Measurements from ENCODE around the gene SLC6A12. TPM values are rescaled to one million over a fixed set of nuclear protein-coding genes. Genes with fewer than 3 reads are reported as not detected.
A peak's percentile ranks its signal among the peaks of the same experiment; 100 is the strongest.

Gene SLC6A12
- total and polyA plus RNA-seq, 3 experiments from 2014 or later = 0.16 to 0.37 TPM; not detected in 1

DNA sequence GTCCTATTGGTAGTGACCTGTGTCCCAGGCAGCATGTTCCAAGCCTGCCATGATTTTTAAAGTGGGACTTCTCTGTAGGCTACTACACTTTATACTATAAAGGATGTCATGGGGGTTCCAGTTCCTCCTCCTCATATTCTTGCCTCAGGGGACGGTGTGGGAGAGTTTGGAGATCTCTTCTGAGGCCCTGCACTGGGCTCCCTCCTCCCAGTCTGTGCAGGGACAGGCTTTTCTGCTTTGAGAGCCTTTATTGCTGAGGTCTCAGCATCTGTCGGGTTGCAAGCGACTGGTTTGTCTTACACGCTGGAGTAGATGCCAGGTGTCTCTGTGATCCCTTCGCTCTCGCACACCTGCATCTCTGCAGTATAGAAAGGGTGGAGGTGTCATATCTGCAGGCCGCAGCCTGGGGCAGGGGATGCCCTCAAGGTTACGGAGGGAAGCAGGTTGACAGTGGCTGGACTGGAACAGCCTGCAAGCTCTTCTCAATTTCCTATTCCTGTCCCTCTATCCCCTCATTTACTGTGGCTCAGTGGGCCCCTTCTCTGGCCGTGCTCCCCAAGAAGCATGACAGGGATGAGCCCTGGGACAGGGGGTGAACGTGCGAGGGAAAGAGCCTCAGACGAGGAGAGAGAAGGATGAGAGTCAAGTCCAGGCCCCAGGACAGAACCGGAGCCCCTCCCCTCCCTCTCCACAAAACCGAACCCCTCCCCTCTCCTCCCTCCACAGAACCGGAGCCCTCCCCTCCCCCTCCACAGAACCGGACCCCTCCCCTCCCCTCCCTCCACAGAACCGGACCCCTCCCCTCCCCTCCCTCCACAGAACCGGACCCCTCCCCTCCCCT lies 51.3 kb downstream of the SLC6A12 start:
- Mint-ChIP-seq H3K4me3 (no peak overlapping the region), H3K27ac (peak overlapping the region in 3 of 8 donors; percentile 32 to 77 (median 55)), H3K27me3 (peaks cover 1 to 3% of the 10 kb centered on the region in 2 donors), H3K4me1 (no peaks in the 10 kb centered on the region), H3K36me3 (no peaks in the 10 kb centered on the region), H3K9me3 (no peaks in the 10 kb centered on the region)
- Histone ChIP-seq H3K9me3 (ENCODE audit: low read length) (no peaks in the 10 kb centered on the region), H3K4me1 (ENCODE audit: insufficient read depth, low read length) (no peaks in the 10 kb centered on the region), H3K4me3 (ENCODE audit: low read length) (no peak overlapping the region), H3K27me3 (ENCODE audit: insufficient read depth, low read length, poor library complexity, severe bottlenecking) (no peaks in the 10 kb centered on the region), H3K36me3 (ENCODE audit: insufficient read depth, low read length) (no peaks in the 10 kb centered on the region), H3K27ac (ENCODE audit: low read depth, low read length) (no peak overlapping the region)
- ChIA-PET CTCF (no interaction called here), POLR2A (no interaction called here)
- no peak for DNase-seq

- H3K27ac Mint-ChIP-seq = no peak overlapping the region
- no peak overlapping the region for H3K4me3 ChIP-seq (ENCODE audit: low read length)
- no peaks in the 10 kb centered on the region for H3K27me3 ChIP-seq (ENCODE audit: insufficient read depth, low read length, poor library complexity, severe bottlenecking)
- DNase-seq = no peak
- no peaks in the 10 kb centered on the region for H3K4me1 ChIP-seq (ENCODE audit: insufficient read depth, low read length)
- H3K36me3 Mint-ChIP-seq = no peaks in the 10 kb centered on the region
- no peaks in the 10 kb centered on the region for H3K9me3 ChIP-seq (ENCODE audit: low read length)
- H3K9me3 Mint-ChIP-seq = no peaks in the 10 kb centered on the region
- no peak overlapping the region for H3K4me3 Mint-ChIP-seq
- peaks cover 0 to 1% of the 10 kb centered on the region in 2 donors for H3K27me3 Mint-ChIP-seq
- no peaks in the 10 kb centered on the region for H3K4me1 Mint-ChIP-seq
- CTCF ChIA-PET = no interaction called here
- POLR2A ChIA-PET = no interaction called here
- no peaks in the 10 kb centered on the region for H3K36me3 ChIP-seq (ENCODE audit: insufficient read depth, low read length)
- no peak overlapping the region for H3K27ac ChIP-seq (ENCODE audit: low read depth, low read length)
Observed at GRCh38 chr12:161823-162222, 52.1 kb downstream of the SLC6A12 start.

- CTCF ChIA-PET = no interaction called here
- H3K9me3 Mint-ChIP-seq = no peaks in the 10 kb centered on the region
- Histone ChIP-seq H3K36me3 (ENCODE audit: insufficient read depth, low read length) (no peaks in the 10 kb centered on the region), H3K4me1 (ENCODE audit: insufficient read depth, low read length) (no peaks in the 10 kb centered on the region), H3K27me3 (ENCODE audit: insufficient read depth, low read length, poor library complexity, severe bottlenecking) (no peaks in the 10 kb centered on the region), H3K9me3 (ENCODE audit: low read length) (no peaks in the 10 kb centered on the region), H3K27ac (ENCODE audit: low read depth, low read length) (no peak overlapping the region), H3K4me3 (ENCODE audit: low read length) (no peak overlapping the region)
- POLR2A ChIA-PET = no interaction called here
- no peak for DNase-seq
- H3K27ac Mint-ChIP-seq = no peak overlapping the region
- H3K4me1 Mint-ChIP-seq = no peaks in the 10 kb centered on the region
- no peaks in the 10 kb centered on the region for H3K36me3 Mint-ChIP-seq
- H3K27me3 Mint-ChIP-seq = peaks cover 0 to 1% of the 10 kb centered on the region in 2 donors
- H3K4me3 Mint-ChIP-seq = no peak overlapping the region
Observed at GRCh38 chr12:160858-161257, 53.1 kb downstream of the SLC6A12 start.

GRCh38 chr12:159156-159782 lies 54.7 kb downstream of the SLC6A12 start:
- Mint-ChIP-seq H3K4me3 (no peak overlapping the region), H3K36me3 (no peaks in the 10 kb centered on the region), H3K27me3 (peaks cover 0 to 3% of the 10 kb centered on the region in 2 donors), H3K4me1 (no peaks in the 10 kb centered on the region), H3K9me3 (no peaks in the 10 kb centered on the region), H3K27ac (no peak overlapping the region)
- POLR2A ChIA-PET = no interaction called here
- no peaks in the 10 kb centered on the region for H3K36me3 ChIP-seq (ENCODE audit: insufficient read depth, low read length)
- no peak for DNase-seq
- no peaks in the 10 kb centered on the region for H3K4me1 ChIP-seq (ENCODE audit: insufficient read depth, low read length)
- no peaks in the 10 kb centered on the region for H3K9me3 ChIP-seq (ENCODE audit: low read length)
- CTCF ChIA-PET = interaction anchor here (1.2 kb wide), 1 partner anchor 10 kb away, joined by 3 read pairs; no protein-coding TSS in a partner anchor
- H3K27me3 ChIP-seq (ENCODE audit: insufficient read depth, low read length, poor library complexity, severe bottlenecking) = no peaks in the 10 kb centered on the region
- H3K4me3 ChIP-seq (ENCODE audit: low read length) = no peak overlapping the region
- no peak overlapping the region for H3K27ac ChIP-seq (ENCODE audit: low read depth, low read length)

GRCh38 chr12:157644-158043 lies 56.3 kb downstream of the SLC6A12 start:
- no peaks in the 10 kb centered on the region for H3K9me3 ChIP-seq (ENCODE audit: low read length)
- ChIA-PET CTCF (no interaction called here), POLR2A (no interaction called here)
- H3K4me3 ChIP-seq (ENCODE audit: low read length) = no peak overlapping the region
- Mint-ChIP-seq H3K36me3 (no peaks in the 10 kb centered on the region), H3K27me3 (peaks cover 0 to 6% of the 10 kb centered on the region in 2 donors), H3K9me3 (no peaks in the 10 kb centered on the region), H3K4me1 (peaks cover 0 to 7% (median 0%) of the 10 kb centered on the region in 3 donors), H3K27ac (no peak overlapping the region), H3K4me3 (no peak overlapping the region)
- no peak for DNase-seq
- H3K27me3 ChIP-seq (ENCODE audit: insufficient read depth, low read length, poor library complexity, severe bottlenecking) = no peaks in the 10 kb centered on the region
- H3K27ac ChIP-seq (ENCODE audit: low read depth, low read length) = no peak overlapping the region
- H3K4me1 ChIP-seq (ENCODE audit: insufficient read depth, low read length) = no peaks in the 10 kb centered on the region
- no peaks in the 10 kb centered on the region for H3K36me3 ChIP-seq (ENCODE audit: insufficient read depth, low read length)

DNA sequence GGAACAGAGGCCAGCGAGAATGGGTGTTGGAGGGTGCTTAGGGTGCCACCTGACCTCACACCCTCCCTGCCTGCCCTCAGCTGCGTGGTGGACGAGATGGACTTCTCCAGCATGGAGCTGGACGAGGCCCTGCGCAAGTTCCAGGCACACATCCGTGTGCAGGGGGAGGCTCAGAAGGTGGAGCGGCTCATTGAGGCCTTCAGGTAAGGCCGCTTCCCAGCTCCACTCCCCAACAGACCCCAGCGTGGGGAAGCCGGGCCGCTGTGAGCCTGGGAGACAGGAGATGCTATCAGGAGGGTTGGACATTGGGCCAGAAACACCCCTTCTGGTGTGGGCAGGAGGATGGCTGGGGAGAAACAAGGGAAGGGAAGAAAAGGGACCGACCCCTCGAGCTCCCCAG lies 57.0 kb downstream of the SLC6A12 start:
- Histone ChIP-seq H3K4me1 (ENCODE audit: insufficient read depth, low read length) (no peaks in the 10 kb centered on the region), H3K27me3 (ENCODE audit: insufficient read depth, low read length, poor library complexity, severe bottlenecking) (no peaks in the 10 kb centered on the region), H3K4me3 (ENCODE audit: low read length) (no peak overlapping the region), H3K27ac (ENCODE audit: low read depth, low read length) (no peak overlapping the region), H3K36me3 (ENCODE audit: insufficient read depth, low read length) (no peaks in the 10 kb centered on the region), H3K9me3 (ENCODE audit: low read length) (no peaks in the 10 kb centered on the region)
- Mint-ChIP-seq H3K27ac (no peak overlapping the region), H3K27me3 (peaks cover 0 to 7% of the 10 kb centered on the region in 2 donors), H3K9me3 (no peaks in the 10 kb centered on the region), H3K4me3 (no peak overlapping the region), H3K4me1 (peaks cover 0 to 11% (median 0%) of the 10 kb centered on the region in 3 donors), H3K36me3 (no peaks in the 10 kb centered on the region)
- ChIA-PET POLR2A (no interaction called here), CTCF (no interaction called here)
- no peak for DNase-seq

DNA sequence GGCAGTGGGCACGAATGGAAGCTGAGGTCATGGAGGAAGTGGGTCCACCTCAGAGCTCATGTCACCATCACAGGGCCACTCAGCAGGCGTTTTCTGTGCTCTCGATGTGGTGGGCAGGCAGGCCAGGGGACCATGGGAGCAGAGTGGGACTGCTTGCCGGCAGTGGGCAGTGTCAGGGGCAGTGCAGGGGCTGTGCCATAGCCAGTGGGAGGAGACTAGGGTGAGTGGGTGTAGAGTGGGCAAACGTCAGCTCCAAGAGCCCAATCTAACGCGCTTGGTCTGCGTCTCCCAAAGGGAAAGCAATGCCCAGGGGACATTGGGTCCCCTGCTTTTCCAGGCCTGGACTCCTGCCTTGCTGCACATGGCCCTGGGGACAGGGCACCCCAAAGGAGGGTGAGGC lies 58.3 kb downstream of the SLC6A12 start:
- DNase-seq = no peak
- H3K4me1 Mint-ChIP-seq = peaks cover 0 to 11% (median 0%) of the 10 kb centered on the region in 3 donors
- Histone ChIP-seq H3K4me1 (ENCODE audit: insufficient read depth, low read length) (no peaks in the 10 kb centered on the region), H3K27me3 (ENCODE audit: insufficient read depth, low read length, poor library complexity, severe bottlenecking) (no peaks in the 10 kb centered on the region), H3K9me3 (ENCODE audit: low read length) (no peaks in the 10 kb centered on the region), H3K27ac (ENCODE audit: low read depth, low read length) (no peak overlapping the region), H3K4me3 (ENCODE audit: low read length) (no peak overlapping the region), H3K36me3 (ENCODE audit: insufficient read depth, low read length) (no peaks in the 10 kb centered on the region)
- H3K27ac Mint-ChIP-seq = no peak overlapping the region
- POLR2A ChIA-PET = no interaction called here
- CTCF ChIA-PET = no interaction called here
- H3K36me3 Mint-ChIP-seq = no peaks in the 10 kb centered on the region
- H3K4me3 Mint-ChIP-seq = no peak overlapping the region
- H3K27me3 Mint-ChIP-seq = peaks cover 0 to 7% of the 10 kb centered on the region in 2 donors
- no peaks in the 10 kb centered on the region for H3K9me3 Mint-ChIP-seq

GRCh38 chr12:155006-155405 lies 59.0 kb downstream of the SLC6A12 start:
- Histone ChIP-seq H3K4me3 (ENCODE audit: low read length) (no peak overlapping the region), H3K27me3 (ENCODE audit: insufficient read depth, low read length, poor library complexity, severe bottlenecking) (no peaks in the 10 kb centered on the region), H3K36me3 (ENCODE audit: insufficient read depth, low read length) (no peaks in the 10 kb centered on the region), H3K4me1 (ENCODE audit: insufficient read depth, low read length) (no peaks in the 10 kb centered on the region), H3K27ac (ENCODE audit: low read depth, low read length) (no peak overlapping the region), H3K9me3 (ENCODE audit: low read length) (no peaks in the 10 kb centered on the region)
- H3K4me3 Mint-ChIP-seq = no peak overlapping the region
- peaks cover 0 to 7% of the 10 kb centered on the region in 2 donors for H3K27me3 Mint-ChIP-seq
- H3K27ac Mint-ChIP-seq = no peak overlapping the region
- CTCF ChIA-PET = no interaction called here
- H3K36me3 Mint-ChIP-seq = no peaks in the 10 kb centered on the region
- POLR2A ChIA-PET = no interaction called here
- no peaks in the 10 kb centered on the region for H3K9me3 Mint-ChIP-seq
- no peak for DNase-seq
- peaks cover 0 to 11% (median 0%) of the 10 kb centered on the region in 3 donors for H3K4me1 Mint-ChIP-seq
